Measurements from ENCODE around the gene TNFAIP6.

The TNFAIP6 gene

DNA sequence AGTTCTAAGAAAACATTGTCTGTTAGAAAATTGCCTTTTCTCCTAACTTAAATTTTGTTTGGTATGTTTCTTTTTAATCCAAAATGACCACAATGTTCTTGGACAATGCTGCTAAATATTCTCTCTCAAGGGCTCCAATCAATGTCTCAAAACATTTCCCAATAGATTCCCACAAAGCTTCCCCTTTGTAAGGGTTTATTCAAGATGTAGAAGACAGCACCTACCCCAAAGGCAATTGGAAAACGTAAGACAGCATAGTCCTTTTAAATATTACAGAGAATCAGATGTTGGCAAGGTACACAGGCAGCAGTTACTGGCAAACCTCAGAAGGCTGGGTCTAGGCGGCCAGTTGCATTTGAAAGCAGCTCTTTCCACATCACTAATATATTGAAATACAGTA, 34.0 kb downstream of the TNFAIP6 start:
- TF ChIP-seq FOXP2 (optimal IDR thresholded peaks at IDR 0.05; ENCODE audit: borderline replicate concordance, extremely low read depth, extremely low read length, insufficient read depth) (no peak), TAF1 (IDR thresholded peaks at IDR 0.05; ENCODE audit: borderline replicate concordance, insufficient read depth, low read length) (no peak), SIN3A (IDR thresholded peaks at IDR 0.05; ENCODE audit: borderline replicate concordance, insufficient read depth, low read length) (no peak), POLR2AphosphoS5 (IDR thresholded peaks at IDR 0.05; ENCODE audit: low read depth, low read length) (no peak)
- TF ChIP-seq, protein P1, sequence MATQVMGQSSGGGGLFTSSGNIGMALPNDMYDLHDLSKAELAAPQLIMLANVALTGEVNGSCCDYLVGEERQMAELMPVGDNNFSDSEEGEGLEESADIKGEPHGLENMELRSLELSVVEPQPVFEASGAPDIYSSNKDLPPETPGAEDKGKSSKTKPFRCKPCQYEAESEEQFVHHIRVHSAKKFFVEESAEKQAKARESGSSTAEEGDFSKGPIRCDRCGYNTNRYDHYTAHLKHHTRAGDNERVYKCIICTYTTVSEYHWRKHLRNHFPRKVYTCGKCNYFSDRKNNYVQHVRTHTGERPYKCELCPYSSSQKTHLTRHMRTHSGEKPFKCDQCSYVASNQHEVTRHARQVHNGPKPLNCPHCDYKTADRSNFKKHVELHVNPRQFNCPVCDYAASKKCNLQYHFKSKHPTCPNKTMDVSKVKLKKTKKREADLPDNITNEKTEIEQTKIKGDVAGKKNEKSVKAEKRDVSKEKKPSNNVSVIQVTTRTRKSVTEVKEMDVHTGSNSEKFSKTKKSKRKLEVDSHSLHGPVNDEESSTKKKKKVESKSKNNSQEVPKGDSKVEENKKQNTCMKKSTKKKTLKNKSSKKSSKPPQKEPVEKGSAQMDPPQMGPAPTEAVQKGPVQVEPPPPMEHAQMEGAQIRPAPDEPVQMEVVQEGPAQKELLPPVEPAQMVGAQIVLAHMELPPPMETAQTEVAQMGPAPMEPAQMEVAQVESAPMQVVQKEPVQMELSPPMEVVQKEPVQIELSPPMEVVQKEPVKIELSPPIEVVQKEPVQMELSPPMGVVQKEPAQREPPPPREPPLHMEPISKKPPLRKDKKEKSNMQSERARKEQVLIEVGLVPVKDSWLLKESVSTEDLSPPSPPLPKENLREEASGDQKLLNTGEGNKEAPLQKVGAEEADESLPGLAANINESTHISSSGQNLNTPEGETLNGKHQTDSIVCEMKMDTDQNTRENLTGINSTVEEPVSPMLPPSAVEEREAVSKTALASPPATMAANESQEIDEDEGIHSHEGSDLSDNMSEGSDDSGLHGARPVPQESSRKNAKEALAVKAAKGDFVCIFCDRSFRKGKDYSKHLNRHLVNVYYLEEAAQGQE (IDR thresholded peaks at IDR 0.05; ENCODE audit: insufficient read depth in 1 of 2, low read depth in 2 of 2, low read length in 2 of 2) = no peak

GRCh38 chr2:151394509-151394908, 37.1 kb downstream of the TNFAIP6 start:
- no peak for TF ChIP-seq POLR2AphosphoS5 (IDR thresholded peaks at IDR 0.05; ENCODE audit: low read depth, low read length)
- TF ChIP-seq SIN3A (IDR thresholded peaks at IDR 0.05; ENCODE audit: borderline replicate concordance, insufficient read depth, low read length) = no peak
- TF ChIP-seq FOXP2 (optimal IDR thresholded peaks at IDR 0.05; ENCODE audit: borderline replicate concordance, extremely low read depth, extremely low read length, insufficient read depth) = no peak
- TF ChIP-seq, protein P1 (IDR thresholded peaks at IDR 0.05; ENCODE audit: insufficient read depth in 1 of 2, low read depth in 2 of 2, low read length in 2 of 2) = no peak
- TF ChIP-seq TAF1 (IDR thresholded peaks at IDR 0.05; ENCODE audit: borderline replicate concordance, insufficient read depth, low read length) = no peak

GRCh38 chr2:151395509-151396374, 38.4 kb downstream of the TNFAIP6 start:
- TF ChIP-seq POLR2AphosphoS5 (IDR thresholded peaks at IDR 0.05; ENCODE audit: low read depth, low read length) = no peak
- no peak for TF ChIP-seq FOXP2 (optimal IDR thresholded peaks at IDR 0.05; ENCODE audit: borderline replicate concordance, extremely low read depth, extremely low read length, insufficient read depth)
- no peak for TF ChIP-seq SIN3A (IDR thresholded peaks at IDR 0.05; ENCODE audit: borderline replicate concordance, insufficient read depth, low read length)

GRCh38 chr2:151399981-151400380, 42.6 kb downstream of the TNFAIP6 start:
- TF ChIP-seq TAF1 (IDR thresholded peaks at IDR 0.05; ENCODE audit: borderline replicate concordance, insufficient read depth, low read length) (no peak), FOXP2 (optimal IDR thresholded peaks at IDR 0.05; ENCODE audit: borderline replicate concordance, extremely low read depth, extremely low read length, insufficient read depth) (no peak), SIN3A (IDR thresholded peaks at IDR 0.05; ENCODE audit: borderline replicate concordance, insufficient read depth, low read length) (no peak), POLR2AphosphoS5 (IDR thresholded peaks at IDR 0.05; ENCODE audit: low read depth, low read length) (no peak)
- TF ChIP-seq, protein P1 (IDR thresholded peaks at IDR 0.05; ENCODE audit: insufficient read depth in 1 of 2, low read depth in 2 of 2, low read length in 2 of 2) = no peak

DNA sequence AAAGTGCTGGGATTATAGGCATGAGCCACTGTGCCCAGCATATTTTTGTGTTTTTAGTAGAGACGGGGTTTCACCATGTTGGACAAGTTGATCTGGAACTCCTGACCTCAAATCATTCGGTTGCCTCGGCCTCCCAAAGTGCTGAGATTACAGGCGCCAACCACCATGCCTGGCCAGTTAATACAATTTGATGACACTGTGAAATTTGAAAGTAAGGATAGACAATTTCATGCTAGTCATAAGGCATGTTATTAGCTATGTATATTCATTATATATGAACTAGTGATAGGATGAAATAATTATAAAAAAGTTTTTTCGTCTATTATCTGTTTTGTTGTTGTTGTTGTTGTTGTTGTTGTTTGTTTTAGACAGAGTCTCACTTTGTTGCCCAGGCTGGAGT, 43.8 kb downstream of the TNFAIP6 start:
- TF ChIP-seq TAF1 (IDR thresholded peaks at IDR 0.05; ENCODE audit: borderline replicate concordance, insufficient read depth, low read length) (no peak), POLR2AphosphoS5 (IDR thresholded peaks at IDR 0.05; ENCODE audit: low read depth, low read length) (no peak), FOXP2 (optimal IDR thresholded peaks at IDR 0.05; ENCODE audit: borderline replicate concordance, extremely low read depth, extremely low read length, insufficient read depth) (no peak), SIN3A (IDR thresholded peaks at IDR 0.05; ENCODE audit: borderline replicate concordance, insufficient read depth, low read length) (no peak)
- TF ChIP-seq, protein P1 (IDR thresholded peaks at IDR 0.05; ENCODE audit: insufficient read depth in 1 of 2, low read depth in 2 of 2, low read length in 2 of 2) = no peak

All from PFSK-1 (cell line).